Fibroblast of lung (primary cell): ENCODE measurements around the gene CSTF2T.

Experiments
- EZH2 ChIP-seq: IDR thresholded peaks from 2 replicates; pipeline ENCODE4 v1.5.1; 2012; ENCODE audit warnings: low read length, control low read depth, mild to moderate bottlenecking; ENCODE audit errors: missing control alignments
- TF ChIP-seq, protein P1 (sequence below), 2 donors: IDR thresholded peaks in 1 of 2; conservative IDR thresholded peaks in 1 of 2; 1 replicate in 1 of 2; 2 replicates in 1 of 2; pipeline ENCODE4 v1.5.1; 2011 to 2012; ENCODE audit warnings: low read length in 2 of 2, control low read depth in 1 of 2, inconsistent platforms in 1 of 2, low read depth in 1 of 2, mild to moderate bottlenecking in 1 of 2

DNA sequence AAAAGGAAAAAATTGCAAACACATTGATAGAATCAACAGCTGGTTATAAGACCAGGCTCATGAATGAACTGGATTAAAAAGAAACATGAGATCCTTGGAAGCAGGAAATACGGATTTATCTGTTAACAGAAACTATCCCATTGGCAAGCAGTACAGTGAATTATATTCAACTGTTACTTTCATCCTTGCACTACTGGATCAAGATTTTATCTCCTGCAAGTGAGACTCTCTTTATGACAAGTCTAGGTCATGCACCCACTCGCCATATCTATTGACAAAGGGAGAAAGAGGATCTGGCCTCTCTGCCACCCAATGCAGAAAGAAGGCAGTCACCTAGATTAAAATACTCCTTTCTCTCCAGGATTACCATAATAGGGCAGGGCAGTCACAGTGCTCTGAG is 41.4 kb downstream of the CSTF2T start:
- TF ChIP-seq, protein P1, sequence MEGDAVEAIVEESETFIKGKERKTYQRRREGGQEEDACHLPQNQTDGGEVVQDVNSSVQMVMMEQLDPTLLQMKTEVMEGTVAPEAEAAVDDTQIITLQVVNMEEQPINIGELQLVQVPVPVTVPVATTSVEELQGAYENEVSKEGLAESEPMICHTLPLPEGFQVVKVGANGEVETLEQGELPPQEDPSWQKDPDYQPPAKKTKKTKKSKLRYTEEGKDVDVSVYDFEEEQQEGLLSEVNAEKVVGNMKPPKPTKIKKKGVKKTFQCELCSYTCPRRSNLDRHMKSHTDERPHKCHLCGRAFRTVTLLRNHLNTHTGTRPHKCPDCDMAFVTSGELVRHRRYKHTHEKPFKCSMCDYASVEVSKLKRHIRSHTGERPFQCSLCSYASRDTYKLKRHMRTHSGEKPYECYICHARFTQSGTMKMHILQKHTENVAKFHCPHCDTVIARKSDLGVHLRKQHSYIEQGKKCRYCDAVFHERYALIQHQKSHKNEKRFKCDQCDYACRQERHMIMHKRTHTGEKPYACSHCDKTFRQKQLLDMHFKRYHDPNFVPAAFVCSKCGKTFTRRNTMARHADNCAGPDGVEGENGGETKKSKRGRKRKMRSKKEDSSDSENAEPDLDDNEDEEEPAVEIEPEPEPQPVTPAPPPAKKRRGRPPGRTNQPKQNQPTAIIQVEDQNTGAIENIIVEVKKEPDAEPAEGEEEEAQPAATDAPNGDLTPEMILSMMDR (conservative IDR thresholded peaks at IDR 0.05 in 1 of 2, IDR thresholded peaks at IDR 0.05 in 1 of 2; ENCODE audit: low read depth in 1 of 2, low read length in 2 of 2), result no peak
- no peak for TF ChIP-seq EZH2
